Osteoblast (primary cell): ENCODE results near the gene PCDHA1. TPM values are rescaled to one million over a fixed set of nuclear protein-coding genes. Genes with fewer than 3 reads are reported as not detected.

ENCODE experiments used
- DNase-seq: peaks from one replicate; pipeline ENCODE4 v3.0.0; 2011; ENCODE audit warnings: low spot score, mixed read lengths; ENCODE audit not compliant: insufficient read length; ENCODE audit errors: missing footprints
- H2AFZ ChIP-seq: 2 replicates; pipeline ENCODE4 v1.6.0; 2011; ENCODE audit warnings: mild to moderate bottlenecking, low read length
- H3K27ac ChIP-seq: 2 replicates; pipeline ENCODE4 v1.5.1; 2011; ENCODE audit warnings: mild to moderate bottlenecking, low read depth, low read length, moderate library complexity
- H3K27me3 ChIP-seq: 2 replicates; pipeline ENCODE4 v1.6.0; 2012; ENCODE audit warnings: mild to moderate bottlenecking, control low read depth, inconsistent platforms, low read length, moderate library complexity; ENCODE audit not compliant: insufficient read depth
- H3K36me3 ChIP-seq: 2 replicates; pipeline ENCODE4 v1.5.1; 2011; ENCODE audit warnings: mild to moderate bottlenecking, low read length, control low read depth, moderate library complexity; ENCODE audit not compliant: insufficient read depth
- H3K4me1 ChIP-seq: 2 replicates; pipeline ENCODE4 v1.5.1; 2011; ENCODE audit warnings: mild to moderate bottlenecking, low read length, control low read depth, moderate library complexity; ENCODE audit not compliant: insufficient read depth
- H3K4me2 ChIP-seq: 2 replicates; pipeline ENCODE4 v1.6.0; 2011; ENCODE audit warnings: mild to moderate bottlenecking, low read length; ENCODE audit not compliant: insufficient read depth
- H3K4me3 ChIP-seq: fragments of 200-600 bp; sonication (generic); 3 replicates; pipeline ENCODE4 v1.5.1; 2012; ENCODE audit warnings: mild to moderate bottlenecking, low read length, inconsistent platforms; ENCODE audit not compliant: insufficient read depth
- H3K79me2 ChIP-seq: 2 replicates; pipeline ENCODE4 v1.6.0; 2012; ENCODE audit warnings: mild to moderate bottlenecking, low read length, control low read depth, inconsistent platforms; ENCODE audit not compliant: insufficient read depth
- H3K9me3 ChIP-seq: 2 replicates; pipeline ENCODE4 v1.5.1; 2011; ENCODE audit warnings: low read depth, low read length, control low read depth
- H4K20me1 ChIP-seq: 2 replicates; pipeline ENCODE4 v1.6.0; 2012; ENCODE audit warnings: mild to moderate bottlenecking, low read length, control low read depth; ENCODE audit not compliant: insufficient read depth
- CTCF ChIP-seq: IDR thresholded peaks from 2 replicates; pipeline ENCODE4 v1.5.1; 2011; ENCODE audit warnings: mild to moderate bottlenecking, low read depth, low read length, moderate library complexity; ENCODE audit errors: extremely low read depth
- total RNA-seq: library from RNA; depleted of rRNA; stranded (reverse); fragments of >200 nt; gene quantifications from 2 replicates; pipeline ENCODE4 v1.2.3, GENCODE V29; 2012

Gene PCDHA1
- total RNA-seq, 1 donor = not detected

- no peaks in the 10 kb centered on the region for H4K20me1 ChIP-seq
- peak; percentile 30 for TF ChIP-seq CTCF
- no peaks in the 10 kb centered on the region for H3K27me3 ChIP-seq
- H3K4me2 ChIP-seq = peak overlapping the region; percentile 34
- H3K9me3 ChIP-seq = no peaks in the 10 kb centered on the region
- H3K27ac ChIP-seq = no peak overlapping the region
- H3K4me1 ChIP-seq = no peaks in the 10 kb centered on the region
- H2AFZ ChIP-seq = no peak overlapping the region
- no peaks in the 10 kb centered on the region for H3K36me3 ChIP-seq
- no peak overlapping the region for H3K4me3 ChIP-seq
- DNase-seq = peak; percentile 1
- no peaks in the 10 kb centered on the region for H3K79me2 ChIP-seq
Measured at GRCh38 chr5:141040093-141040770, 254.3 kb downstream of the PCDHA1 start.

- H2AFZ ChIP-seq = no peak overlapping the region
- no peak overlapping the region for H3K27ac ChIP-seq
- no peaks in the 10 kb centered on the region for H3K79me2 ChIP-seq
- peak; percentile 52 for TF ChIP-seq CTCF
- no peak overlapping the region for H3K4me3 ChIP-seq
- H3K9me3 ChIP-seq = no peaks in the 10 kb centered on the region
- no peaks in the 10 kb centered on the region for H3K36me3 ChIP-seq
- peak; percentile 61 for DNase-seq
- H3K27me3 ChIP-seq = no peaks in the 10 kb centered on the region
- no peaks in the 10 kb centered on the region for H4K20me1 ChIP-seq
- H3K4me2 ChIP-seq = peak overlapping the region; percentile 34
- no peaks in the 10 kb centered on the region for H3K4me1 ChIP-seq
Measured at GRCh38 chr5:141040771-141041426, 255.0 kb downstream of the PCDHA1 start.

GRCh38 chr5:141041427-141041785 lies 255.5 kb downstream of the PCDHA1 start:
- Histone ChIP-seq H3K27ac (no peak overlapping the region), H3K4me2 (no peak overlapping the region)

More at GRCh38 chr5:141041427-141041785, 255.5 kb downstream of the PCDHA1 start:
- no peak for DNase-seq
- TF ChIP-seq CTCF = no peak
- no peaks in the 10 kb centered on the region for H3K27me3 ChIP-seq
- no peak overlapping the region for H3K4me3 ChIP-seq
- no peaks in the 10 kb centered on the region for H3K36me3 ChIP-seq
- no peak overlapping the region for H2AFZ ChIP-seq
- no peaks in the 10 kb centered on the region for H4K20me1 ChIP-seq
- H3K9me3 ChIP-seq = no peaks in the 10 kb centered on the region
- H3K79me2 ChIP-seq = no peaks in the 10 kb centered on the region
- no peaks in the 10 kb centered on the region for H3K4me1 ChIP-seq
